Activated CD8-positive, alpha-beta memory T cell treated with anti-CD3 and anti-CD28 coated beads, Interleukin-2, amount 50 U/mL, for 1 hour (primary cell): ENCODE data around the gene SELENON.
A peak's percentile ranks its signal among the peaks of the same experiment; 100 is the strongest.

Source experiments
- DNase-seq: peaks from one replicate; pipeline ENCODE4 v3.0.0-alpha.2; 2020; ENCODE audit errors: extremely low read depth

The SELENON gene

GRCh38 chr1:25770541-25771220 is 29.3 kb upstream of the SELENON start:
- DNase-seq: no peak

- no peak for DNase-seq
Measured at GRCh38 chr1:25771221-25772114, 28.5 kb upstream of the SELENON start.

GRCh38 chr1:25772164-25772563 is 27.8 kb upstream of the SELENON start:
- no peak for DNase-seq

GRCh38 chr1:25772692-25773245 is 27.2 kb upstream of the SELENON start:
- DNase-seq: no peak

GRCh38 chr1:25773441-25774125 is 26.4 kb upstream of the SELENON start:
- DNase-seq: no peak

GRCh38 chr1:25774206-25774803 is 25.7 kb upstream of the SELENON start:
- DNase-seq: no peak

- DNase-seq: peak; percentile 80
Measured at GRCh38 chr1:25774921-25775771, 24.8 kb upstream of the SELENON start.

- no peak for DNase-seq
Measured at GRCh38 chr1:25779388-25779787, 20.6 kb upstream of the SELENON start.

- no peak for DNase-seq
Measured at GRCh38 chr1:25779894-25780293, 20.1 kb upstream of the SELENON start.

GRCh38 chr1:25780318-25781129 is 19.5 kb upstream of the SELENON start:
- DNase-seq: no peak

GRCh38 chr1:25781130-25781433 is 18.9 kb upstream of the SELENON start:
- DNase-seq: no peak

GRCh38 chr1:25782608-25783201 is 17.3 kb upstream of the SELENON start:
- no peak for DNase-seq

- no peak for DNase-seq
Measured at GRCh38 chr1:25784575-25785051, 15.4 kb upstream of the SELENON start.

GRCh38 chr1:25785333-25786067 is 14.5 kb upstream of the SELENON start:
- DNase-seq: no peak

GRCh38 chr1:25786887-25787759 is 12.9 kb upstream of the SELENON start:
- DNase-seq: no peak

- DNase-seq: no peak
Measured at GRCh38 chr1:25787760-25788166, 12.2 kb upstream of the SELENON start.

GRCh38 chr1:25790472-25790871 is 9.5 kb upstream of the SELENON start:
- DNase-seq: no peak

GRCh38 chr1:25792115-25792514 is 7.9 kb upstream of the SELENON start:
- DNase-seq: no peak
